HG03571 (cell line): ENCODE data around the gene SKI.

Experiments used
- ATAC-seq: cut with Tn5 transposase; IDR thresholded peaks from one replicate; pipeline ENCODE4 v1.9.1; 2021; ENCODE audit not compliant: unreplicated experiment

The SKI gene

DNA sequence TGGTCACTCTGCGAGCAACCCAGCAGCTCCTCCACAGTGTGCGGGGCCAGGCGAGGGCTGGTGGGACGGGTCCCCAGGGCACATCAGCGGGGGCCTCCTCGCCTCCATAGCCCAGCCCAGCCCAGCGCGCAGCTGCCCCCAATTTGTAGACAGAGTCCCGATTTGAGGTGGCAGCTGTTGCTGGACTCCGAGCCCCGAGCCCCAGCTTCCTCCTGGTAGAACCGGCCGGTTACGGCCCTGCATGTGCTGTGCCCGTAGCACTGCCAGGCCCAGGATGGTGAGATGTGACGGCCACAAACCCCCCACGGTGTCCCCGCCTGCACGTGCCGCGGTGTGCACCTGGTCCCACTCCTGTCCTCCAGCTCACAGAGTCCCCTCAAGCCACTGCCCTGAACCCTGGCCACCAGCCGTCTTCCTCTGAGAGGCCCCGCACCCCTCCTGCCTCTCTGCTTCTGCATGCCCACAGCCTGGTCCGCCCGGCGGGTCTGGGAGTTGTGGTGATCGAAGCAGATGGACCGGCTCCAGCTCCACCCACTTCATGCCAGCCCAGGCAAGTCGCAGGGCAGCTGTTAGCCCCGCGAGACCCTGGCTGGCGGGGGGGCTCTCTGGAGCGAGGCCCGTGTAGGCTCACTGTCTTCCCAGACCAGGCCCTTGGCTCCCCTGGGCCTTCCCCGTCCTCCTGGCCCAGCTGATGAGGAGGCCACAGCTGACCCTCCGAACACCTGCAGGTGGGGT is 107.8 kb downstream of the SKI start:
- ATAC-seq = no peak

DNA sequence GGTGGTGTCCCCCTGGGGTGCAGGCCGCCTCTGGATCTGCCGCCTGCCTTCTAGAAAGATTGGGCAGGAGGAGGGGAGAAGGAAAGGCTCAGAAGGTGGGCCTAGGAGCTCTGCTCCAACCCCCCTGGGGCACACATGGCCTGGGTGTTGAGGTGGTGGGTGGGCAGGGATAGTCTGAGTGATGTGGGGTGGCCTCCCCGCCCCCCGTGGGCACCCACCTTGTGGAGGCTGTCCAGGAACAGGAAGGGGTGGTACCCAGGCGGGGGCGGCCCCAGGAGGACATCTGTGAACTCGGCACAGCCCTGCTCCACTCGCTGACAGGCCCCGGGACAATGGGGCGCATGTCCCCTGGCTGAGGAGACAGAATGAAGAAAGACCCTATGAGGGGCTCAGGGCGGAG is 108.4 kb downstream of the SKI start:
- no peak for ATAC-seq

DNA sequence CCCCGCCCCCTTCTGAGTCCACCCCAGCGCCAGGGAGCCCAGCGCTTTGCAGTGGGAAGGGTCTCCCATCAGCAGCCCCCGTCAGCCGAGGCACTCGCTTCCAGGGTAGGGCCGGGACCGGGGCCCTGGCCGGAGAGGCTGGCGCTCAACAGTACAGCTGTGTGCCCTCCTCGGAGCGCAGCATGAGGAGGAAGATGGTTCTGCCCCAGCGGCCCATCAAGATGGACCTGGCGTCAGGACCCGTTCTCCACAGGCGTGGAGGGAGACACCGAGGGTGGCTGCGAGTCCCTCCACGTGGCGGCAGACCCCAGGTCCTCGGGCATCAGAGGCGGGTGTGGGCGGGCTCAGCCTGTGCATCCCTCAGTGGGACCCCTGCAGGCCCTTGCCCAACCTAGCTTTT is 109.0 kb downstream of the SKI start:
- ATAC-seq = no peak

DNA sequence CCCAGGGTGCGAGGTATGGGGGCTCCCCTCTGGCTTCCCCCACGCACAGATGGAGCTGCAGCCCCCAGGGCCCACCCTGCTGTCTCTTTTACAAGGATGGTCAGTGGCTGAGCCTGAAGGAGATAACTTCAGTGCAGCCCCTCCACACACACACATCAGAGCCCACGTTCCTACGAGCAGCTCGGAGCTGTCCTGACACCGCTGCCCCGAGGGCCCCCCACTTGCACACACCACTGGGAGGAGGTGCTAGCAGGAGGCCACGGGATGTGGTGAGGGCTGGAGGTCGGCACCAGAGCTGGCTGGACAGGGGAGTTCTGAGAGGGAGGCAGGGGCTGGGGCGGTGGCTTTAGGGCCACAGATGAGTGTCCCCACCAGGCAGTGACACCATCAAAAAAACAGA is 109.4 kb downstream of the SKI start:
- no peak for ATAC-seq

DNA sequence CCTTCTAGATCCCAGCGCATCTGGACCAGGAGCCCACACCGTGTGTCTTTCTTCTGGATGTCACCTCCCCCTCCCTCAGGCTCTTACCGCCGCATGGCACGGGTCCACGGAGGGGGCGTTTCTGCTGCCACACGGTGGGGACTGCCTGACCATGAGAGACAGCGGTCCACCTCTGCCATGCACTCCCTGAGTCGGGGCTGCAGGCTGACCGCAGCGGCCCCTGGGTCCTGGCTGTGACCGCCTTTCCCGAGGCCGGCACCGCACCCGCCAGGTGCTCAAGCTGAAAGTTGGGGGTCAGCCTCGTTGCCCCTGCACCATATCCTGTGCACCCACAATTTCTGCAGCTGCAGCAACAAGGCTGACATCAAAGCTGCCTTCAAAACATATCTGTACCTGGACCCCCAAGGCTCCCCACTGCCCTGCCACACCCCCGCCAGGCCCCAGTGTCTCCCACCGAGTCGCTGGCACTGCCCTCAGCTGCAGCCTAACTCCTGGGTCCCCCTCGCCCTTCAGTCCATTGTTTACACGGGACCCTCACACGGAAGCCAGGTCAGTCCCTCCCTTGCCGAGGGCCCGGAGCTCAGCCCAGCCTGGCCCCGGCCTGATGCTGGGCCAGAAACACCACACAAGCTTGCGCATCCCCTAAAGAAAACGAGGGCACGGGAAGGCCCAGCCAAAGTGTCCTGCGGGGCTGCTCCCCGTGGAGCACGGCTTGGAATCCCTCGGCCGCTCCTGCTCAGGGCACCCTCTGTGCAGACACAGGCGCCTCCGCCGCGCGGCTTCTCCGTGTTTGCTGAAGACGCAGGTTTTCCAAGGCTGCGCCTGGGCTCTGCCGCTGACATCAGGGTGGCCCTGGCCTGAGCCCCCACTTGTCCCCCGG is 111.3 kb downstream of the SKI start:
- no peak for ATAC-seq

DNA sequence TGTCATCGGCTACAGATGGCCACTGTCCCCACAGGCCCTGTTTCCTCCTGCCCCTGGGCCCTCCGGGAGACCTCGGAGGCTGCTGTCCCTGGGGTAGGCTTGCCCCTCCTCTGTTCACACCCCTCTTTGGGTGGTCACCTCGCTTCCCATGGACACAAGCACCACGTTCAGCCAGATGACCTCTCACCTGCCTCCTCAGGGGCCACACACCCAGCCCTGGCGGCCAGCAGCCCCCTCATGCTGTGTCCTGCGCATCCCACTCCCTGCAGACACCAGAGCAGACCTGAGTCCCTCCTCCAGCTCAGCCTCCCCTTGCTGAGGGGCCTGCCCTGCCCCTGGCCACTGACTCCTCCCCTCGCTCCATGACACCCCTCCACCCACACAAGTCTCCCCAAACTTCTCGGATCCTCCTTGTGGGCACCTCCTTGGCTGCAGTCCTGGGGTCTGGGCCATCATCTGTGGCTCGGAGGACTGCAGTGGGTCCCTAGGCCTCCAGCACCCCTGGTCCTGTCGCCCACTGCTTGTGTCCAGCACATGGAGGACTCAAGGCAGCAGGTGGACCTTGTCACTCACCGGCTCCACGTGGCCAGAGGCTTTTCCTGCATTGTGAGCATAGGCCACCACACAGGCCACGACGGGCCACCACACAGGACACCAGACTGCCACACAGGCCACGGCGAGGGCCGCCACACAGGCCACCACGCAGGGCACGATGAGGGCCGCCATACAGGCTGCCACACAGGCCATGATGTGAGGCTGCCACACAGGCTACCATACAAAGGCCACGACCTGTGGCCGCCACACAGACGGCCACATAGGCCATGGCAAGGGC is 112.2 kb downstream of the SKI start:
- ATAC-seq = no peak

DNA sequence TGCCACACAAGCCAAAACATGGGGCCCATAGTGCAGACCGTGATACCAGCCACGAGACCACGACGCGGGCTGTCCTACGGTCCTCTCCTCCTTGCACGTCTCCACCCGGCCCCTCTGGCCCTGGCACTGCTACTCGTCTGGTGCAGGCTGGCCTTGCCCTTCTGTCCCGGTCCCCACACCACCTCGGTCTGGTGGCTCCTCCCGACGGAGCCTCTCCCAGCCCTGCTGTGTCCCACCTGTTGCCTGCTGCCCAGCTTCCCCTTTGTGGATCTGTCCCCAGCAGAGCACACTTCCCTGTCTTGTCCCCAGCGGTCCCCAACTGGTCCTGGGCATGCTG is 112.8 kb downstream of the SKI start:
- ATAC-seq = no peak

DNA sequence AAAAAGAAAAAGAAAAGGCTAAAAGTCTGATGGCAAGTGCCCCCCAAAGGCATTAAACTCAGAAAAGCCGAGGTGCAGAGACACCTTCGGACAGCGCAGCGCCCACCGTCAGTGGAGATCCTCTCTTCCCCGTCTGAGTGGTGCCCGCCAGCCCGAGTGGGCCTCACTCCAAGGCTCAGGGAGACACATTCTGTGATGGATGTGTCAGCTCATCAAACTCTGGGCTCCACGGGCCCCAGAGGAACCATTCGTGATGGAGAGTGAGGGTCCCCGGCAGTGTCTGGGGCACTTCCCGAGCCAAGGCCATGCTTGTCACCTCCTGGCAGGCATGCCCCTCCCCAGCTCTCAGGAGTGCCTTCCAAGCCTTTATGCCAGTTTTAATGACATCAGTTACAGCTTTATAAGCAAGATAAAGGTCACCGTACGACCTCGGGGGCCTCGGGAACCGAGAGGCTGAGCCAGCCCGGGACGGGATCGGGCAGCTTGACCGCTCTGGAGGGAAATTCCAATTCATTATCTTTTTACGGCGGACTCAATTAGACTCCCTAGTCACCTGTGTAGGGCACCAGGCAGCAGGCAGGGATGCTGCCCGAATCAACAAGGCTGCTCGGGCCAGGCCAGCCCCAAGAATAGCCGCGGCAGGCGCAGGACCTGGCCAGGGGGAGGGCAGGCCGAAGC is 113.7 kb downstream of the SKI start:
- no peak for ATAC-seq

DNA sequence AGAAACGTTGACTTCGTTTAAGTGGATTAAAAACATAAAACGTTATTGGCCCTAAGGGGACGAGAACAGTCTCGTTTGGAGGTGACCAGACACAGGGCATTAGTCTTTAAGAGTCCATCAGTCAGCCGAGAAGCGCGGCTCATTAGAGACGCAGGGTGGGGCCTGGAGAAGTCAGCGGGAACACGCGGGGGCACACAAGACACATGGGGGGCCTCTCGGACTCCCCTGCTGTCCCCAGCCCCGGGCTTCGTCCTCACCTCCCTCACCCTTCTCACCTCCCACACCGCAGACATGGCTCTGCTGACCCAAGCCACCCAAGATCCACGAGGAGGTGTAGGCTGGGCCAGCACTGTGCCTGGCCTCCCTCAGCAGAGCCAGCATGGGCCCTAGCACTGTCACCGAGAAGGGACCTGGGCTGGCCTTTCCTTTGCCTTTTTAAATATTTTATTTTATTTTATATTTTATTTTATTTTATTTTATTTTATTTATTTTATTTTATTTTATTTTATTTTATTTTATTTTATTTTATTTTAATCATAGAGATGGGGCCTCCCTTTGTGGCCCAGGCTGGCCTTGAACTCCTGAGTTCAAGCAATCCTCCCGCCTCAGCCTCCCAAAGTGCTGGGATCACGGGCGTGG is 114.4 kb downstream of the SKI start:
- ATAC-seq = no peak

DNA sequence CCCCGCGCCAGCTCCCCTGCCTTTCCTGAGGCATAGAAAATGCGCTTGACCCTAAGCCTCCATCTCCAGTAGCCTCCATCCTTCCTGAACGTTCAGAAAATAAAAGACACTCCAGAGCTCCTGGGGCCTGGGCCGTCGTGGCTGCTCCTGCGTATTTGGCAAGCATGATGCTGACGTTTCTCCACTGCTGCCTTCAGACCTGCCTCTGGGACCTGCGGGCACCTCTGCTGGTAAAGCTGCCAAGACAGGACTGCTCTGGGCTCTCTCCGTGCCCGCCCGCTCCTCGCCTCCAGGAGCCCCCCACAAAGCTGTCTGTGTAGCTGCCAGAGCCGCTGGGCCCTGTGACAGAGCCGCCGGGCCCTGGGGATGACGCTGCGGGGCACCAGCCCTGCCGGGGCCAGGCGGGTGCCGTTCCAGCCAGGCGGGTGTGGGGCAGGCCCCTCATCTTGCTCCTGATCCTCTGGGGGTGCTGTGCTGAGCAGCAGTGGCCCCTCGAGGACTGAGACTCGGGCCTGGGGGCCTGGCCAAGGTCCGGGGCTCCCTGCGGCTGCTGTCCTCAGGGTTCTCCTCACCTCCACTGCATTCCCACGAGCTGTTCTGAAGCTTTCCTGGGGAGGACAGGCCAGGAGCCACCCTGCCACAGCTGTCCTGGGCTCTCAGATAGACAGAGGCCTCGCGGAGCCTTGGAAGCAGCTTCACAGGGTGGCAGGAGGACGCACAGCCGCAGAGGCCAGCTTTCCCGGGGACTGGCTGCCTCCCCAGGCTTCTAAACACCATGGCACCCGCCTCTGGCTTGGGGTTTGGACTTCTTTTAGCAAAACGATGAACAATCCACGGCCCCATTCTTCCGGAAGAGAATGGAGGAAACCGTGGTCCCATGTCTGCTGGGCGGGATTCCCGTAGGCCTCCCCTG is 115.2 kb downstream of the SKI start:
- no peak for ATAC-seq

DNA sequence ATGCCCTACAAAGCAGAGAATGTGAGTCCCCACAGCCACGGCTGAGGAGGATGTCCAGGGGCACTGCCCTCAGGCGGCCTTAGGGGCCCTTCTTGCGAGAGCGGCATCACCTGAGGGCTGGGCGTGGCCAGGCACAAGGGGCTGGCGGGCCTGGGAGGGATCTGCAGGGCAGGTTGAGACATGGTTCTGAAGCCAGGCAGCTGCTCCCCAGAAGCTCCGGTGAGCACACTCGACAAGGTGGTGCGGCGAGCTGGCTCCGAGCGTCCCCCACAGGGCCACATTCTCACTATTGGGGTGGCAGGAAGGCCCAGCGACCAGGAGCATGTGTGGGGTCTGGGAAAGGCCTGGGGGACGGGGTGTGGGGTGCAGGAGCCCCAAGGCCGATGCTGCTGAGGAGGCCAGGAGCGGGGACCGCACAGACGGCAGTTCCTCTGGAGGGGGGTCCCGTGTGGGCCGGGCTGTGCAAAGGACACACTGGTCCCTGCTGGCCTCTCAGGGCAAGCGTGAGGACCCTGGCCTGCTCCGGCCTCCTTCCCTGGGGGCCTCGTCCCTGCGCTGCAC is 116.1 kb downstream of the SKI start:
- ATAC-seq = no peak

DNA sequence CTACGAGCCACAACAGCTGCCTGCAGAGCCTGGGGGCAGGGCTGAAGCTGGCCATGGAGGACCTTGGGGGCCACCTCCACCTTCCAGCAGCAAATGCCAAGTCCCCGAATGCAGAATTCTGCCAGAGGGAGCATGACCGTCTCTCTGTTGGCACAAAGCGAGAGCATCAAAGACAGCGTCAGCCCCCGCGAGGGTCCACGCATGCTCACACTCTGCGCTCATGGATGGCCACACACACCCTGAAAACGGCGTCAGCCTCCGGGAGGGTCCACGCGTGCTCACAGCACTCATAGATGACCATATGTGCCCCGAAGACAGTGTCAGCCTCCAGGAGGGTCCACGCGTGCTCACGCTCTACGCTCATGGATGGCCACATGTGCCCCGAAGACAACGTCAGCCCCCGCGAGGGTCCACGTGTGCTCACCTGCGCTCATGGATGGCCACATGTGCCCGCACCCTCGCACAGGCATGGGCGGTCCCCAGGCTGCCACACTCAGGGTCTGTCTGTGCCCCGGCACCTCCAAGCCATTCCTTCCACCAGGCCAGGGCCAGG is 116.7 kb downstream of the SKI start:
- no peak for ATAC-seq

DNA sequence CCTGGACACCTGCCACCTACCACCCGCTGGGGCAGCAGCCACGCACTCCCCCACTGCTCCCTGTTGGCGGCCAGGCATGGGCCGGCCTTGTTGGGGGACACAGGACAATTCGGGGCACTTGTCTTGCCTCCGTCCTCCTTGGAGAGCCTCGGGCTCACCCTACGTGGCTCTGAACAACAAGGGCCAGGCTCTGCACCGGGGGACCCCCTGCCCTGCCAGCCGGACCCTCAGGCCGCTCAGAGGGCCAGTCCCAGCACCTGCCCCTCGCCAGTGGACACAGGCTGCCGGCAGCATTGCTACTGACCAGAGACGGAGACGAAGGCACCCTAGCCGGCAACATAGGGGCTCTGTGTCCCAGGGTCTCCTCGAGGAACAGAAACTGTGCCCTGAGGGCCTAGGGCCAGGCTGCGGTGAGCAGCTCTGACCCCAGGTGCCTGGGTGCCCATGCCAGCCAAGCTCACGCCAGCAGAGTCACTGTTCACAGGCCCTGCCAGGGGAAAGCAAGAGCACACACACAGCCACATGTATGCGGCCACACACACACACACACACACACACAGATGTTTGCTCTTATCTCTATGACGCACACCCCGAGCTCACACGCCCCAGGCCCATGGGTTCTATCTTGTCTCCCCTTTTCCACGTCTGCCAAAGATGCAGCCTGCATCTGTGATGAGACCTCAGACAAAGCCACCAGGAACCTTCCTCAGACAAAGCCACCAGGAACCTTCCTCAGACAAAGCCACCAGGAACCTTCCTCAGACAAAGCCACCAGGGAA is 117.4 kb downstream of the SKI start:
- ATAC-seq = no peak

DNA sequence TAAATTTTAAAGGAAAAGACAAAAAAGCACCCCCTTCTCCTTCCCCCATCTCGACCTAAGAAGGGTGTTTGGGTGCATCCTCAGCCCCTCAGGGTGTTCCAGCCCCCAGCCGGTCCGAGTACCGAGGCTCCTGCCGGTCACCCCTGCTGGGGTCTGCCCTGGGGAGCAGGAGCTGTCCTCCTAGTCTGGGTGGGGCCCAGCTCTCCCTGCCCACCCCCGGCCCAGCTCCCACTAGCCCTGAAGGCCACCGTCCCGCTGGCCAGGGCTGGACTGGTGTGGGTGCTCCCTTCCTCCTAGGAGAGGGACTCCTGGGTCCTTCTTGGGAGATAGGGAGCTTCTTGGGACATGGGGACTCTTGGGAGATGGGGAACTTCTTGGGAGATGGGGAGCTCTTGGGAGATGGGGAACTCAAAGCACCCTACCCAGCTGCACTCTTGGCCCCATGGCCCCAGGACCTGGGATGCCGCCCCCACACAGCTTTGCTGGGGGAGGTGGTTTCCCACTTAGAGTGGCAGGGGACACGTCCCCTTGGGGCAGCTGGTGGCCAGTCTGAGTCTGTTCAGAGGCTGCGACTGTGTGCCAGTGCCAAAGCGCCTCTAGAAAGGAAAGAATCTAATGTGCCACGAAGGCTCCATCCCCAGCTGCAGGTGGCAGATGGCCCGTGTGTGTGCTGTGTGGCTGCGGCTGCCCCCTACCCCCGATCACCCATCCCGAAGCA is 118.7 kb downstream of the SKI start:
- no peak for ATAC-seq

DNA sequence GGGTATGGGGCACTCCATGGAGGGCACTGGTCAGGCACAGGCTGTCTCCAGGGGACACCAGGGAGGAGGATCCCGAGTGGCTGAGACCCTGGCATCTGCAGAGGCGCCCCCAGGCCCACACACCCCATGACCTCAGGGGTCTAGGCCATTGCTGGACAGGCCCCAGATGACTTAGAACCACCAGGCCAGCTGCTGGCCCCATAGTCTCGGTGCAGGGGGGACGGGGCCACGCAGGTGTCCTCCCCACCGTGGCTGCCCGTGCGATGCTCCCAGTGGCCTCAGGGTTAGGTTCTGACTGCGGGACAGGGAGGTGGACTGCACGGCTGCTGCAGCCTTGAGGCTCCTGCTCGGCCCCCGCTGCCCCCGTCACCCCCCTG is 119.3 kb downstream of the SKI start:
- ATAC-seq = no peak

DNA sequence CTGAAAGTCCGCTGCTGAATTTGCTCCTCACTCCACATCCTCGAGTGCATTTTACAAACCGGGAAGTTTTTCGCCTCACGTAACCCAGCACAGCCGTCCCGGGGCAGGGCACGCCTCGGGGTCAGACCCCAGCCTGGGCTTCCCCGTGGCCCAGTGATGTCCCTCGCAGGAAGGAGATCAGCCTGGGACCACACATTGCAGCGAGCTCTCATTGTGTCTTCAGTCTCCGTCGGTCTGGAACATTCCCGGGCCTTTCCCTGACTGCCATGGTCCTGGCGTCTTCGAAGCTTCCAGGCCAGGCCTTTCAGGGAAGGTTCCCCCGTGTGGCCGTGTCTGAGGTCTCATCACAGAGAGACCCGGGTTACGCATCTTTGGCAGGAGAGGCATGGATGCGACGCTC is 119.8 kb downstream of the SKI start:
- no peak for ATAC-seq
